GM21576 (cell line): ENCODE data around the gene IBTK.
"Not testable (repeated sequence)": the region's sequence is repeated elsewhere in the genome, so short reads cannot be mapped to it uniquely, and the experiment has no call there.

Source experiments
- ATAC-seq: cut with Tn5 transposase; IDR thresholded peaks from one replicate; pipeline ENCODE4 v1.9.1; 2021; ENCODE audit warnings: mild to moderate bottlenecking, moderate library complexity; ENCODE audit not compliant: unreplicated experiment

The IBTK gene

GRCh38 chr6:82247505-82248272 lies at the start of gene IBTK:
Gene IBTK (minus strand): TSS chr6:82247744. CDS start chr6:82240486, 7,258 bp downstream.
- peak; percentile 89 for ATAC-seq

GRCh38 chr6:82283771-82284410 lies 36.3 kb upstream of the IBTK start:
- ATAC-seq = no peak

- not testable (repeated sequence) for ATAC-seq
Observed at GRCh38 chr6:82281550-82281949, 34.0 kb upstream of the IBTK start.

GRCh38 chr6:82277686-82278085 lies 30.1 kb upstream of the IBTK start:
- no peak for ATAC-seq

GRCh38 chr6:82275686-82276085 lies 28.1 kb upstream of the IBTK start:
- ATAC-seq = no peak

- ATAC-seq = no peak
Observed at GRCh38 chr6:82273295-82273694, 25.8 kb upstream of the IBTK start.

- peak; percentile 55 for ATAC-seq
Observed at GRCh38 chr6:82270881-82271635, 23.5 kb upstream of the IBTK start.

GRCh38 chr6:82268301-82268846 lies 20.8 kb upstream of the IBTK start:
- no peak for ATAC-seq

GRCh38 chr6:82264824-82265223 lies 17.3 kb upstream of the IBTK start:
- no peak for ATAC-seq

- ATAC-seq = no peak
Observed at GRCh38 chr6:82264321-82264720, 16.8 kb upstream of the IBTK start.

GRCh38 chr6:82263916-82264315 lies 16.4 kb upstream of the IBTK start:
- ATAC-seq = no peak

- ATAC-seq = no peak
Observed at GRCh38 chr6:82260997-82261732, 13.6 kb upstream of the IBTK start.

GRCh38 chr6:82259389-82259788 lies 11.8 kb upstream of the IBTK start:
- ATAC-seq = no peak

- ATAC-seq = no peak
Observed at GRCh38 chr6:82257088-82257774, 9.7 kb upstream of the IBTK start.

GRCh38 chr6:82254722-82255121 lies 7.2 kb upstream of the IBTK start:
- not testable (repeated sequence) for ATAC-seq

- no peak for ATAC-seq
Observed at GRCh38 chr6:82251942-82252341, 4.4 kb upstream of the IBTK start.

- no peak for ATAC-seq
Observed at GRCh38 chr6:82249381-82250253, 2.1 kb upstream of the IBTK start.

GRCh38 chr6:82248273-82248735 lies 760 bp upstream of the IBTK start:
- peak; percentile 15 for ATAC-seq
